Temporal lobe (tissue), 2 donors: ENCODE results near the gene CREBRF. TPM values are rescaled to one million over a fixed set of nuclear protein-coding genes. Genes with fewer than 3 reads are reported as not detected.

Source experiments
- small RNA-seq: library from RNA; depleted of rRNA; stranded (forward); fragments of <200 nt; gene quantifications from one replicate; pipeline ENCODE3, GENCODE V24; 2014; ENCODE audit warnings: low replicate concordance
- total RNA-seq: library from RNA; depleted of rRNA; stranded (reverse); fragments of >200 nt; gene quantifications from one replicate; pipeline ENCODE4 v1.2.3, GENCODE V29; 2014

Gene CREBRF
- total RNA-seq, 1 donor from 2014 or later = 21.1 TPM

Small RNA genes lying within 50 kb of the gene (small RNA-seq; reads per million reads assigned to genes)
- not detected for gene RF00019
- gene SNORA74B = 31.2 reads per million, percentile 95 among the genes with 10 or more reads in this experiment

Other genes starting within 250 kb of the CREBRF start
- 31.2 TPM for gene ERGIC1, start 222.1 kb upstream of the CREBRF start, total RNA-seq
- 19.7 TPM for gene RPL26L1, start 96.9 kb upstream of the CREBRF start, total RNA-seq
- 21.4 TPM for gene ATP6V0E1, start 72.6 kb upstream of the CREBRF start, total RNA-seq
- 10.1 TPM for gene BNIP1, start 88.2 kb downstream of the CREBRF start, total RNA-seq
- gene NKX2-5, start 178.9 kb downstream of the CREBRF start, total RNA-seq = not detected